GM23248 (cell line): ENCODE data around the gene CCDC187. TPM values are rescaled to one million over a fixed set of nuclear protein-coding genes. Genes with fewer than 3 reads are reported as not detected.

ENCODE experiments used
- DNase-seq: peaks from one replicate; pipeline ENCODE4 v3.0.0-alpha.2; 2015
- H2AFZ ChIP-seq: fragments of 200-600 bp; sonication (generic); 2 replicates; pipeline ENCODE4 v1.6.1; 2016; ENCODE audit warnings: antibody characterized with exemption
- H3F3A ChIP-seq: fragments of 200-600 bp; sonication (generic); 2 replicates; pipeline ENCODE4 v1.6.1; 2016; ENCODE audit warnings: mild to moderate bottlenecking, antibody characterized with exemption, mixed run types; ENCODE audit not compliant: insufficient read depth
- H3K27ac ChIP-seq: fragments of 200-600 bp; sonication (generic); 2 replicates; pipeline ENCODE4 v1.5.1; 2016; ENCODE audit warnings: mild to moderate bottlenecking
- H3K27me3 ChIP-seq: fragments of 200-600 bp; sonication (generic); replicated peaks from 2 replicates; pipeline ENCODE4 v1.6.1; 2016; ENCODE audit warnings: mild to moderate bottlenecking; ENCODE audit not compliant: insufficient read depth
- H3K36me3 ChIP-seq: fragments of 200-600 bp; sonication (generic); 2 replicates; pipeline ENCODE4 v1.6.1; 2016; ENCODE audit warnings: low read depth, mild to moderate bottlenecking
- H3K4me1 ChIP-seq: fragments of 200-600 bp; sonication (generic); 2 replicates; pipeline ENCODE4 v1.6.1; 2016; ENCODE audit warnings: mild to moderate bottlenecking; ENCODE audit not compliant: insufficient read depth
- H3K4me2 ChIP-seq: fragments of 200-600 bp; sonication (generic); one replicate; pipeline ENCODE4 v1.6.1; 2016; ENCODE audit warnings: mild to moderate bottlenecking; ENCODE audit not compliant: unreplicated experiment
- H3K4me3 ChIP-seq: fragments of 200-600 bp; sonication (generic); 2 replicates; pipeline ENCODE4 v1.5.1; 2016; ENCODE audit warnings: mild to moderate bottlenecking
- H3K79me2 ChIP-seq: fragments of 200-600 bp; sonication (generic); 2 replicates; pipeline ENCODE4 v1.6.1; 2016; ENCODE audit warnings: mild to moderate bottlenecking; ENCODE audit not compliant: insufficient read depth
- H3K9ac ChIP-seq: fragments of 200-600 bp; sonication (generic); 2 replicates; pipeline ENCODE4 v1.6.1; 2016; ENCODE audit warnings: mild to moderate bottlenecking
- H3K9me2 ChIP-seq: fragments of 200-600 bp; sonication (generic); 2 replicates; pipeline ENCODE4 v1.6.1; 2016; ENCODE audit warnings: mixed run types, mild to moderate bottlenecking, moderate library complexity; ENCODE audit not compliant: insufficient read depth
- H3K9me3 ChIP-seq: fragments of 200-600 bp; sonication (generic); one replicate; pipeline ENCODE4 v1.6.1; 2017; ENCODE audit warnings: low read depth
- H4K20me1 ChIP-seq: fragments of 200-600 bp; sonication (generic); 2 replicates; pipeline ENCODE4 v1.6.0; 2016; ENCODE audit not compliant: insufficient read depth
- EZH2 ChIP-seq: fragments of 200-600 bp; sonication (generic); IDR thresholded peaks from 2 replicates; pipeline ENCODE4 v1.6.1; 2018; ENCODE audit warnings: antibody characterized with exemption, mild to moderate bottlenecking; ENCODE audit not compliant: insufficient read depth, poor library complexity, severe bottlenecking
- EZH2phosphoT487 ChIP-seq: fragments of 200-600 bp; sonication (generic); IDR thresholded peaks from 2 replicates; pipeline ENCODE4 v1.6.1; 2018; ENCODE audit warnings: antibody characterized with exemption, moderate library complexity, mild to moderate bottlenecking, low read depth; ENCODE audit not compliant: insufficient read depth
- WGBS, 2 experiments: methylation state at CpG; one replicate each; pipeline ENCODE4 v1.1.6; 2015 to 2017; ENCODE audit warnings: low lambda C conversion rate in 2 of 2, low coverage in 1 of 2; ENCODE audit errors: missing lambda C conversion rate in 2 of 2; 5-methylcytosine and 5-hydroxymethylcytosine counted together
- in situ Hi-C: fragments of 300-500 bp; cut with MboI; formaldehyde crosslinking; loops from 2 replicates; pipeline ENCODE4 v1.15.0; 2020
- polyA plus RNA-seq: library from polyadenylated mRNA; unstranded; fragments of >200 nt; fragmentation: Nextera tagmentation; extraction: Ambion mirVana; gene quantifications from 2 replicates; pipeline ENCODE4 v1.2.1, GENCODE V29; 2016
- total RNA-seq: library from RNA; depleted of rRNA; stranded (reverse); fragments of >200 nt; shearing (Covaris generic); gene quantifications from 2 replicates; pipeline ENCODE4 v1.2.3, GENCODE V29; 2014

Gene CCDC187
- total and polyA plus RNA-seq, 2 experiments from 2014 or later, result not detected

GRCh38 chr9:136329636-136330405 lies 25.9 kb upstream of the CCDC187 start:
- Histone ChIP-seq H3K9me3 (no peaks in the 10 kb centered on the region), H3K4me3 (peak overlapping the region; percentile 72), H3K9me2 (no peaks in the 10 kb centered on the region), H3F3A (no peaks in the 10 kb centered on the region), H3K79me2 (peaks cover 66% of the 10 kb centered on the region), H4K20me1 (no peaks in the 10 kb centered on the region), H3K9ac (peak overlapping the region; percentile 86), H3K36me3 (no peaks in the 10 kb centered on the region), H3K4me1 (peaks cover 18% of the 10 kb centered on the region), H3K27me3 (no peaks in the 10 kb centered on the region), H2AFZ (no peak overlapping the region), H3K4me2 (peak overlapping the region; percentile 76), H3K27ac (peak overlapping the region; percentile 59; the same call in 1 of the 2 replicates)
- TF ChIP-seq EZH2phosphoT487 (no peak), EZH2 (no peak)
- 84 to 89% methylated on average over 14 to 19 of the region's 23 CpGs for WGBS, 2 experiments
- in situ Hi-C loops, result no loop called here
- no peak for DNase-seq

DNA sequence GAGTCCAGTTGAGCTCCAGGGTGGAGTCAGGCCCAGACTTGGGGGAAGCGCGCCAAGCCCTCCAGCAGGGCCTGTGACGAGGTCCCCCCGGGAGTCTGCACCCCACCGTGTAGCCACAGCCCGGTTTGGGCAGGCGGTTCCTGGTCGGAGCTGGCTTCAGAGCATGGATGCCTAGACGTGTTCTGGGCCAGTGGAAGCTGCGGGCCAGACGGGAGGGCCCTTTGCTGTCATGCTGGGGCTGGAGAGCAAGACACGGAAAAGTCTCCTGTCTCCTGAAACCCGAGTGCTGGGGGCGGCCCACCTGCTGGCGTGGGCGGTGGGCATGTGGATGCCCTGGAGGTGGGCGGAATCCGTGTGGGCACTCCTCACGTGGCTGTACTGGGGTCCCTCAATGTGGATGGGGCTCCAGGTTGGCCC lies 25.3 kb upstream of the CCDC187 start:
- peak overlapping the region; percentile 59 for H3K27ac ChIP-seq
- peak; percentile 57 for DNase-seq
- no peaks in the 10 kb centered on the region for H3K9me2 ChIP-seq
- H3K4me2 ChIP-seq, result peak overlapping the region; percentile 76
- peaks cover 18% of the 10 kb centered on the region for H3K4me1 ChIP-seq
- no peaks in the 10 kb centered on the region for H3K9me3 ChIP-seq
- H3F3A ChIP-seq, result no peaks in the 10 kb centered on the region
- no peaks in the 10 kb centered on the region for H4K20me1 ChIP-seq
- no peak overlapping the region for H2AFZ ChIP-seq
- in situ Hi-C loops, result no loop called here
- H3K36me3 ChIP-seq, result no peaks in the 10 kb centered on the region
- TF ChIP-seq EZH2, result no peak
- peak overlapping the region; percentile 86 for H3K9ac ChIP-seq
- no peaks in the 10 kb centered on the region for H3K27me3 ChIP-seq
- H3K4me3 ChIP-seq, result peak overlapping the region; percentile 72
- WGBS, 2 experiments, result 36 to 38% methylated on average over 17 to 18 of the region's 19 CpGs
- peaks cover 63% of the 10 kb centered on the region for H3K79me2 ChIP-seq

DNA sequence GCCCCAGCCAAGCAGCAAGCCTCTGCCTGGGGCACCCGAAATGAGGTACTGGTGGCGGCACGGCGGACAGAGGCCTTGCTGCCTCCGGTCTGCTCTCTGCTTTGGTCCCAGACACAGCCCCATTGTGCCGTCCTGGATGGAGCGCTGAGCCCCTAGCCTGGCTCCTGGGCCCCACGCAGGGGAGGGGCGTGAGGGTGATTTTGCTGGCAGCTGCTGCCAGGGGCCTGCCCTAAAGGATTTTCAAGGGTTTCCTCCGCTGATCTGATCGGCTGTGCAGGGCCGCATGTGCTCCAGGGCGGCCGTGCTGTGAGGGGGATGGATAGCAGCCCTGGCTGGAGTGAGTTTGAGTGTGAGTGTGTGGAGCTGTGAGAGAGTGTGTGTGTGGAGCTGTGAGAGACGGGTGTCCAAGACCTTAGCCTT lies 24.7 kb upstream of the CCDC187 start:
- Histone ChIP-seq H3F3A (no peaks in the 10 kb centered on the region), H2AFZ (no peak overlapping the region), H3K9me2 (no peaks in the 10 kb centered on the region), H3K9me3 (no peaks in the 10 kb centered on the region), H3K36me3 (no peaks in the 10 kb centered on the region), H4K20me1 (no peaks in the 10 kb centered on the region), H3K4me2 (peak overlapping the region; percentile 76), H3K4me3 (peak overlapping the region; percentile 72), H3K79me2 (peaks cover 57% of the 10 kb centered on the region), H3K27me3 (no peaks in the 10 kb centered on the region), H3K9ac (peak overlapping the region; percentile 86), H3K4me1 (peaks cover 18% of the 10 kb centered on the region), H3K27ac (peak overlapping the region; percentile 59)
- peak; percentile 69 for DNase-seq
- in situ Hi-C loops, result no loop called here
- 3 to 4% methylated on average over 15 of the region's 15 CpGs for WGBS, 2 experiments
- TF ChIP-seq EZH2phosphoT487 (no peak), EZH2 (no peak)

GRCh38 chr9:136328011-136328621 lies 24.2 kb upstream of the CCDC187 start:
- Histone ChIP-seq H3K79me2 (peaks cover 52% of the 10 kb centered on the region), H3K4me1 (peaks cover 18% of the 10 kb centered on the region), H3K4me2 (peak overlapping the region; percentile 76), H3K36me3 (no peaks in the 10 kb centered on the region), H3K9ac (peak overlapping the region; percentile 86), H3K9me3 (no peaks in the 10 kb centered on the region), H3K4me3 (peak overlapping the region; percentile 72), H3K27ac (peak overlapping the region; percentile 59), H3F3A (no peaks in the 10 kb centered on the region), H3K27me3 (no peaks in the 10 kb centered on the region), H2AFZ (no peak overlapping the region), H4K20me1 (no peaks in the 10 kb centered on the region), H3K9me2 (no peaks in the 10 kb centered on the region)
- in situ Hi-C loops, result no loop called here
- DNase-seq, result peak; percentile 44
- TF ChIP-seq EZH2phosphoT487 (no peak), EZH2 (no peak)
- whole genome bisulfite sequencing, 2 experiments, result 0% methylated on average over 7 to 12 of the region's 13 CpGs
